OCI-LY1 (cell line): Measurements from ENCODE around the gene RBM7.

ENCODE experiments used
- H2AFZ ChIP-seq: fragments of 200-600 bp; sonication (generic), shearing (Covaris generic); 2 replicates; pipeline ENCODE4 v1.6.0; 2014; ENCODE audit warnings: antibody characterized with exemption, mild to moderate bottlenecking, low read length
- H3F3A ChIP-seq: fragments of 200-600 bp; sonication (generic), shearing (Covaris generic); 2 replicates; pipeline ENCODE4 v1.6.0; 2014; ENCODE audit warnings: mild to moderate bottlenecking, antibody characterized with exemption, low read length, moderate library complexity; ENCODE audit not compliant: insufficient read depth
- H3K27ac ChIP-seq: fragments of 200-600 bp; sonication (generic); 2 replicates; pipeline ENCODE4 v1.5.1; 2014; ENCODE audit warnings: low read length, mixed run types, mild to moderate bottlenecking, low read depth; ENCODE audit not compliant: poor library complexity, severe bottlenecking
- H3K27me3 ChIP-seq: fragments of 200-600 bp; sonication (generic); 2 replicates; pipeline ENCODE4 v1.6.0; 2014; ENCODE audit warnings: antibody characterized with exemption, mild to moderate bottlenecking, low read length, moderate library complexity; ENCODE audit not compliant: insufficient read depth
- H3K36me3 ChIP-seq: fragments of 200-600 bp; sonication (generic); 2 replicates; pipeline ENCODE4 v1.6.1; 2014; ENCODE audit warnings: mild to moderate bottlenecking, antibody characterized with exemption, low read length, moderate library complexity, mixed read lengths; ENCODE audit not compliant: insufficient read depth
- H3K4me1 ChIP-seq: fragments of 200-600 bp; sonication (generic); 2 replicates; pipeline ENCODE4 v1.5.1; 2014; ENCODE audit warnings: mild to moderate bottlenecking, low read length, moderate library complexity; ENCODE audit not compliant: insufficient read depth, severe bottlenecking
- H3K4me2 ChIP-seq: fragments of 200-600 bp; sonication (generic), shearing (Covaris generic); 2 replicates; pipeline ENCODE4 v1.6.1; 2014; ENCODE audit warnings: low read length
- H3K4me3 ChIP-seq: fragments of 200-600 bp; sonication (generic); 2 replicates; pipeline ENCODE4 v1.5.1; 2014; ENCODE audit warnings: low read length, low read depth, mild to moderate bottlenecking, mixed read lengths; ENCODE audit not compliant: poor library complexity, severe bottlenecking
- H3K79me2 ChIP-seq: fragments of 200-600 bp; shearing (Covaris generic); 2 replicates; pipeline ENCODE4 v1.6.1; 2016; ENCODE audit warnings: mixed run types, low read length, mixed read lengths; ENCODE audit not compliant: insufficient read depth
- H3K9ac ChIP-seq: fragments of 200-600 bp; sonication (generic), shearing (Covaris generic); 2 replicates; pipeline ENCODE4 v1.6.1; 2014; ENCODE audit warnings: mild to moderate bottlenecking, low read length, mixed read lengths
- H3K9me2 ChIP-seq: fragments of 200-600 bp; sonication (generic), shearing (Covaris generic); 2 replicates; pipeline ENCODE4 v1.6.1; 2014; ENCODE audit warnings: low read depth, mild to moderate bottlenecking, low read length, mixed read lengths
- H3K9me3 ChIP-seq: fragments of 200-600 bp; shearing (Covaris generic); 2 replicates; pipeline ENCODE4 v1.6.1; 2014; ENCODE audit warnings: low read length, mixed read lengths
- H4K20me1 ChIP-seq: fragments of 200-600 bp; sonication (generic), shearing (Covaris generic); 2 replicates; pipeline ENCODE4 v1.6.0; 2016; ENCODE audit warnings: mild to moderate bottlenecking, low read length; ENCODE audit not compliant: insufficient read depth
- EZH2 ChIP-seq: fragments of 200-600 bp; sonication (generic), shearing (Covaris generic); IDR thresholded peaks from 2 replicates; pipeline ENCODE4 v1.8.0; 2017; ENCODE audit warnings: borderline replicate concordance, mixed run types, mild to moderate bottlenecking, antibody characterized with exemption, low read length, moderate library complexity, mixed read lengths
- TF ChIP-seq, protein P1 (sequence below): fragments of 200-600 bp; sonication (generic), shearing (Covaris generic); IDR thresholded peaks from 2 replicates; pipeline ENCODE4 v1.5.1; 2017; ENCODE audit warnings: mild to moderate bottlenecking, antibody characterized with exemption, low read length, moderate library complexity, mixed read lengths

Gene RBM7

DNA sequence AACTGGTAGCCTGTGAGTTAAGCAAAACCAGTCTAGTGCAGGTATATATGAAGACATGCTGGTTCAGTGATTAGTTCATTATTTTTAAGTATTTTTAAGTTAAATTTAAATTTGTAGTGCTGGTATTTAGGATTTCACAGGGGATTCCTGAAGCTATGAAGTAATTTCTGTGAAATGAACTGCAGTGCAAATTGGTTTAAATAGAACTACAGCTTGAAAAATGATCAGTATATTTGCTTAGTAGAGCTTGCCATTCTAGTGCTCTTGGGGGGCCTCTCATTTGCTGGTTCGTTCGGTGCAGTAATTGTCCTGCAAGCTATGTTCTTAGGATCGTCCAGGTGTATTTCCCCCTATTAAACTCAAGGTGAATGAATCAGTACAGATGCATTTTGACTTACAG, 51.9 kb downstream of the RBM7 start:
- H3K79me2 ChIP-seq = no peaks in the 10 kb centered on the region
- no peak overlapping the region for H3K4me3 ChIP-seq
- H3K9me3 ChIP-seq = no peaks in the 10 kb centered on the region
- H4K20me1 ChIP-seq = no peaks in the 10 kb centered on the region
- H2AFZ ChIP-seq = no peak overlapping the region
- no peak overlapping the region for H3K9ac ChIP-seq
- no peak overlapping the region for H3K27ac ChIP-seq
- TF ChIP-seq, protein P1, sequence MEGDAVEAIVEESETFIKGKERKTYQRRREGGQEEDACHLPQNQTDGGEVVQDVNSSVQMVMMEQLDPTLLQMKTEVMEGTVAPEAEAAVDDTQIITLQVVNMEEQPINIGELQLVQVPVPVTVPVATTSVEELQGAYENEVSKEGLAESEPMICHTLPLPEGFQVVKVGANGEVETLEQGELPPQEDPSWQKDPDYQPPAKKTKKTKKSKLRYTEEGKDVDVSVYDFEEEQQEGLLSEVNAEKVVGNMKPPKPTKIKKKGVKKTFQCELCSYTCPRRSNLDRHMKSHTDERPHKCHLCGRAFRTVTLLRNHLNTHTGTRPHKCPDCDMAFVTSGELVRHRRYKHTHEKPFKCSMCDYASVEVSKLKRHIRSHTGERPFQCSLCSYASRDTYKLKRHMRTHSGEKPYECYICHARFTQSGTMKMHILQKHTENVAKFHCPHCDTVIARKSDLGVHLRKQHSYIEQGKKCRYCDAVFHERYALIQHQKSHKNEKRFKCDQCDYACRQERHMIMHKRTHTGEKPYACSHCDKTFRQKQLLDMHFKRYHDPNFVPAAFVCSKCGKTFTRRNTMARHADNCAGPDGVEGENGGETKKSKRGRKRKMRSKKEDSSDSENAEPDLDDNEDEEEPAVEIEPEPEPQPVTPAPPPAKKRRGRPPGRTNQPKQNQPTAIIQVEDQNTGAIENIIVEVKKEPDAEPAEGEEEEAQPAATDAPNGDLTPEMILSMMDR = no peak
- TF ChIP-seq EZH2 = no peak
- no peaks in the 10 kb centered on the region for H3K9me2 ChIP-seq
- H3K36me3 ChIP-seq = peaks cover 32% of the 10 kb centered on the region
- no peak overlapping the region for H3K4me2 ChIP-seq
- no peaks in the 10 kb centered on the region for H3F3A ChIP-seq
- no peaks in the 10 kb centered on the region for H3K27me3 ChIP-seq
- no peaks in the 10 kb centered on the region for H3K4me1 ChIP-seq
